Measurements from ENCODE around the gene STXBP1. TPM values are rescaled to one million over a fixed set of nuclear protein-coding genes. Genes with fewer than 3 reads are reported as not detected.

The STXBP1 gene
- total and polyA plus RNA-seq, 7 experiments from 2014 or later = 3.0 to 17.8 (median 13.5) TPM

- peak overlapping the region; percentile 88 for H3K27ac ChIP-seq (ENCODE audit: low read depth, low read length)
- CTCF ChIA-PET = interaction anchor here (0.7 to 2.9 kb wide), 35 partner anchors 11 to 764 kb away, joined by 3 to 32 read pairs (median 5); partner anchors contain the start of genes CDK9, FPGS, PTRH1 and SH2D3C
Observed at GRCh38 chr9:127734247-127734746, 122.2 kb downstream of the STXBP1 start.

GRCh38 chr9:127734747-127735529, 122.9 kb downstream of the STXBP1 start, which contains the start of gene TOR2A:
Gene TOR2A, minus strand, starts transcription at chr9:127735294. Its CDS starts 24 bp downstream, at chr9:127735270.
- peak; percentile 97 for ATAC-seq

More at GRCh38 chr9:127734247-127734746, 122.2 kb downstream of the STXBP1 start:
- H3K4me3 ChIP-seq (ENCODE audit: low read length) = peak overlapping the region; percentile 73
- Mint-ChIP-seq H3K4me1 (peaks cover 0 to 21% (median 18%) of the 10 kb centered on the region in 7 donors), H3K9me3 (peaks cover 0 to 4% (median 0%) of the 10 kb centered on the region in 11 donors), H3K4me3 (peak overlapping the region; percentile 78 to 91 (median 86)), H3K27ac (peak overlapping the region in 8 of 9 donors; percentile 81 to 97 (median 88)), H3K36me3 (peaks cover 0 to 17% (median 6%) of the 10 kb centered on the region in 5 donors), H3K27me3 (no peaks in the 10 kb centered on the region)
- POLR2A ChIA-PET = interaction anchor here (0.7 to 2.0 kb wide), 14 partner anchors 11 to 284 kb away, joined by 3 to 23 read pairs (median 4); partner anchors contain the start of genes CDK9, PTRH1, ST6GALNAC4 and TTC16
- H3K9me3 ChIP-seq (ENCODE audit: control insufficient read depth in 2 of 3, low read length in 3 of 3) = no peaks in the 10 kb centered on the region
- ATAC-seq = no peak
- H3K36me3 ChIP-seq (ENCODE audit: control insufficient read depth in 2 of 3, insufficient read depth in 3 of 3, low read length in 3 of 3) = peaks cover 0 to 35% (median 0%) of the 10 kb centered on the region in 3 experiments
- no peaks in the 10 kb centered on the region for H3K27me3 ChIP-seq (ENCODE audit: control insufficient read depth in 2 of 2, insufficient read depth in 2 of 2, low read length in 2 of 2)
- H3K4me1 ChIP-seq (ENCODE audit: control insufficient read depth in 2 of 2, insufficient read depth in 2 of 2, low read length in 2 of 2) = peaks cover 14 to 15% of the 10 kb centered on the region in 2 donors
- DNase-seq = no peak
- intact Hi-C loops (cut with micrococcal nuclease) = loop anchor here (1.0 to 10.0 kb wide), 6 partner anchors 144 to 794 kb away; partner anchors contain the start of genes LRSAM1 (in 1 of the 2), NAIF1 (in 1 of the 2), RPL12 (in 1 of the 2) and SLC25A25 (in 1 of the 2)

GRCh38 chr9:127735530-127736185, 123.6 kb downstream of the STXBP1 start:
- Histone ChIP-seq H3K27me3 (ENCODE audit: control insufficient read depth in 2 of 2, insufficient read depth in 2 of 2, low read length in 2 of 2) (no peaks in the 10 kb centered on the region), H3K4me3 (ENCODE audit: low read length) (no peak overlapping the region), H3K4me1 (ENCODE audit: control insufficient read depth in 2 of 2, insufficient read depth in 2 of 2, low read length in 2 of 2) (peaks cover 14 to 15% of the 10 kb centered on the region in 2 donors), H3K36me3 (ENCODE audit: control insufficient read depth in 2 of 3, insufficient read depth in 3 of 3, low read length in 3 of 3) (peaks cover 0 to 49% (median 6%) of the 10 kb centered on the region in 3 experiments), H3K9me3 (ENCODE audit: control insufficient read depth in 2 of 3, low read length in 3 of 3) (no peaks in the 10 kb centered on the region), H3K27ac (ENCODE audit: low read depth, low read length) (peak overlapping the region; percentile 79)
- Mint-ChIP-seq H3K27ac (peak overlapping the region; percentile 89 to 98 (median 93)), H3K27me3 (no peaks in the 10 kb centered on the region), H3K4me1 (peaks cover 0 to 21% (median 18%) of the 10 kb centered on the region in 7 donors), H3K9me3 (peaks cover 0 to 4% (median 0%) of the 10 kb centered on the region in 11 donors), H3K36me3 (peaks cover 0 to 19% (median 6%) of the 10 kb centered on the region in 5 donors), H3K4me3 (peak overlapping the region; percentile 82 to 97 (median 88))
- intact Hi-C loops (cut with micrococcal nuclease) = loop anchor here (1.0 to 10.0 kb wide), 17 partner anchors 20 to 791 kb away; partner anchors contain the start of genes FPGS (in 2 of the 2), NAIF1 (in 2 of the 2), PTRH1 (in 2 of the 2) and SLC25A25 (in 1 of the 2)
- CTCF ChIA-PET = interaction anchor here (0.6 to 2.9 kb wide), 25 partner anchors 9 to 215 kb away, joined by 3 to 32 read pairs (median 6); partner anchors contain the start of genes CDK9, PTRH1 and SH2D3C
- POLR2A ChIA-PET = interaction anchor here (0.9 to 2.0 kb wide), 12 partner anchors 9 to 286 kb away, joined by 3 to 23 read pairs (median 5); partner anchors contain the start of genes CDK9, PTRH1, SH2D3C and TTC16
- ATAC-seq = no peak
- no peak for DNase-seq

More at GRCh38 chr9:127734747-127735529, 122.9 kb downstream of the STXBP1 start, which contains the start of gene TOR2A:
- H3K27me3 ChIP-seq (ENCODE audit: control insufficient read depth in 2 of 2, insufficient read depth in 2 of 2, low read length in 2 of 2) = no peaks in the 10 kb centered on the region
- peak within 1 kb of the TSS; percentile 73 for H3K4me3 ChIP-seq (ENCODE audit: low read length)
- peaks cover 0 to 41% (median 3%) of the 10 kb centered on the region in 3 experiments for H3K36me3 ChIP-seq (ENCODE audit: control insufficient read depth in 2 of 3, insufficient read depth in 3 of 3, low read length in 3 of 3)
- H3K4me1 ChIP-seq (ENCODE audit: control insufficient read depth in 2 of 2, insufficient read depth in 2 of 2, low read length in 2 of 2) = peaks cover 14 to 15% of the 10 kb centered on the region in 2 donors
- peak within 1 kb of the TSS; percentile 89 to 98 (median 93) for H3K27ac Mint-ChIP-seq
- no peaks in the 10 kb centered on the region for H3K9me3 ChIP-seq (ENCODE audit: control insufficient read depth in 2 of 3, low read length in 3 of 3)
- peaks cover 0 to 21% (median 18%) of the 10 kb centered on the region in 7 donors for H3K4me1 Mint-ChIP-seq
- peak; percentile 97 to 99 (median 98) for DNase-seq
- H3K4me3 Mint-ChIP-seq = peak within 1 kb of the TSS; percentile 82 to 97 (median 88)
- H3K36me3 Mint-ChIP-seq = peaks cover 0 to 19% (median 6%) of the 10 kb centered on the region in 5 donors
- peaks cover 0 to 4% (median 0%) of the 10 kb centered on the region in 11 donors for H3K9me3 Mint-ChIP-seq
- ChIA-PET CTCF (interaction anchor here (0.6 to 2.9 kb wide), 42 partner anchors 9 to 765 kb away, joined by 3 to 32 read pairs (median 4); partner anchors contain the start of genes CDK9, FPGS, PTRH1 and SH2D3C), POLR2A (interaction anchor here (0.7 to 2.0 kb wide), 19 partner anchors 10 to 285 kb away, joined by 3 to 23 read pairs (median 4); partner anchors contain the start of genes CDK9, PTRH1, SH2D3C and ST6GALNAC4)
- no peaks in the 10 kb centered on the region for H3K27me3 Mint-ChIP-seq
- peak within 1 kb of the TSS; percentile 88 for H3K27ac ChIP-seq (ENCODE audit: low read depth, low read length)
- intact Hi-C loops (cut with micrococcal nuclease) = loop anchor here (1.0 to 10.0 kb wide), 21 partner anchors 20 to 795 kb away; partner anchors contain the start of genes FPGS (in 2 of the 2), NAIF1 (in 2 of the 2), PTRH1 (in 2 of the 2) and LRSAM1 (in 1 of the 2)

- H3K27ac Mint-ChIP-seq = peak overlapping the region in 2 of 9 donors; percentile 55 to 89
- H3K36me3 Mint-ChIP-seq = peaks cover 0 to 26% (median 7%) of the 10 kb centered on the region in 5 donors
- Histone ChIP-seq H3K36me3 (ENCODE audit: control insufficient read depth in 2 of 3, insufficient read depth in 3 of 3, low read length in 3 of 3) (peaks cover 0 to 57% (median 6%) of the 10 kb centered on the region in 3 experiments), H3K27me3 (ENCODE audit: control insufficient read depth in 2 of 2, insufficient read depth in 2 of 2, low read length in 2 of 2) (no peaks in the 10 kb centered on the region), H3K4me1 (ENCODE audit: control insufficient read depth in 2 of 2, insufficient read depth in 2 of 2, low read length in 2 of 2) (peaks cover 14 to 15% of the 10 kb centered on the region in 2 donors), H3K9me3 (ENCODE audit: control insufficient read depth in 2 of 3, low read length in 3 of 3) (no peaks in the 10 kb centered on the region), H3K27ac (ENCODE audit: low read depth, low read length) (no peak overlapping the region), H3K4me3 (ENCODE audit: low read length) (no peak overlapping the region)
- ATAC-seq (no peak), DNase-seq (no peak)
- peaks cover 0 to 4% (median 0%) of the 10 kb centered on the region in 11 donors for H3K9me3 Mint-ChIP-seq
- CTCF ChIA-PET = interaction anchor here (1.8 kb wide), 1 partner anchor 131 kb away, joined by 5 read pairs; no protein-coding TSS in a partner anchor
- intact Hi-C loops (cut with micrococcal nuclease) = loop anchor here (10.0 kb wide), 2 partner anchors 326 to 794 kb away; partner anchors contain the start of genes NAIF1 (in 1 of the 2) and SLC25A25 (in 1 of the 2)
- H3K27me3 Mint-ChIP-seq = no peaks in the 10 kb centered on the region
- peaks cover 0 to 20% (median 15%) of the 10 kb centered on the region in 7 donors for H3K4me1 Mint-ChIP-seq
- POLR2A ChIA-PET = interaction anchor here (0.6 kb wide), 1 partner anchor 44 kb away, joined by 3 read pairs; no protein-coding TSS in a partner anchor
- no peak overlapping the region for H3K4me3 Mint-ChIP-seq
Observed at GRCh38 chr9:127738666-127739065, 126.6 kb downstream of the STXBP1 start.

GRCh38 chr9:127739614-127740330, 127.7 kb downstream of the STXBP1 start:
- peaks cover 0 to 66% (median 6%) of the 10 kb centered on the region in 3 experiments for H3K36me3 ChIP-seq (ENCODE audit: control insufficient read depth in 2 of 3, insufficient read depth in 3 of 3, low read length in 3 of 3)
- Mint-ChIP-seq H3K36me3 (peaks cover 0 to 29% (median 7%) of the 10 kb centered on the region in 5 donors), H3K9me3 (peaks cover 0 to 4% (median 0%) of the 10 kb centered on the region in 11 donors), H3K27me3 (no peaks in the 10 kb centered on the region), H3K27ac (no peak overlapping the region), H3K4me1 (peaks cover 0 to 11% (median 7%) of the 10 kb centered on the region in 7 donors), H3K4me3 (no peak overlapping the region)
- DNase-seq = no peak
- no peaks in the 10 kb centered on the region for H3K9me3 ChIP-seq (ENCODE audit: control insufficient read depth in 2 of 3, low read length in 3 of 3)
- peaks cover 5 to 7% of the 10 kb centered on the region in 2 donors for H3K4me1 ChIP-seq (ENCODE audit: control insufficient read depth in 2 of 2, insufficient read depth in 2 of 2, low read length in 2 of 2)
- H3K4me3 ChIP-seq (ENCODE audit: low read length) = no peak overlapping the region
- CTCF ChIA-PET = interaction anchor here (0.8 to 1.8 kb wide), 2 partner anchors 46 to 130 kb away, joined by 3 to 5 read pairs; partner anchors contain the start of gene CDK9
- ATAC-seq = no peak
- POLR2A ChIA-PET = interaction anchor here (0.9 to 1.2 kb wide), 2 partner anchors 9 to 181 kb away, joined by 4 to 5 read pairs; no protein-coding TSS in a partner anchor
- H3K27ac ChIP-seq (ENCODE audit: low read depth, low read length) = no peak overlapping the region
- H3K27me3 ChIP-seq (ENCODE audit: control insufficient read depth in 2 of 2, insufficient read depth in 2 of 2, low read length in 2 of 2) = no peaks in the 10 kb centered on the region
- intact Hi-C loops (cut with micrococcal nuclease) = loop anchor here (10.0 kb wide), 2 partner anchors 325 to 795 kb away; partner anchors contain the start of genes NAIF1 (in 1 of the 2) and SLC25A25 (in 1 of the 2)
